GM12878 (cell line): ENCODE measurements around the gene CAMK2G. TPM values are rescaled to one million over a fixed set of nuclear protein-coding genes. Genes with fewer than 3 reads are reported as not detected.
A peak's percentile ranks its signal among the peaks of the same experiment; 100 is the strongest.

Experiments used
- ATAC-seq: fragments of 200-7000 bp; cut with Tn5 transposase; 3 replicates; pipeline ENCODE4 v1.9.1; 2020; ENCODE audit warnings: mild to moderate bottlenecking, moderate library complexity
- BruUV-seq: library from RNA; stranded (reverse); fragments of 400-500 nt; replicated peaks from 2 replicates; lab custom pipeline; 2021; lab: Mats Ljungman, UMichigan
- CTCF ChIA-PET: fragments of 300-600 bp; sonication (Branson Sonifier 250); formaldehyde crosslinking; extraction: SDS; loops from one replicate; lab custom pipeline; 2021; ENCODE audit warnings: inconsistent platforms; lab: Yijun Ruan, JAX
- POLR2A ChIA-PET: fragments of 350-600 bp; formaldehyde crosslinking; extraction: SDS; loops from one replicate; lab custom pipeline; 2021; ENCODE audit warnings: inconsistent platforms; lab: Charles Lee
- RAD21 ChIA-PET: fragments of 300-600 bp; sonication (Branson Sonifier 250); formaldehyde crosslinking; loops from one replicate; lab custom pipeline; 2023; ENCODE audit warnings: antibody characterized with exemption; ENCODE audit not compliant: unreplicated experiment; lab: Charles Lee
- SMC1A ChIA-PET: fragments of 300-600 bp; sonication (Branson Sonifier 250); formaldehyde crosslinking; loops from one replicate; lab custom pipeline; 2023; ENCODE audit not compliant: unreplicated experiment, uncharacterized antibody; lab: Charles Lee
- DNase-seq: peaks from one replicate; pipeline ENCODE4 v3.0.0-alpha.2; 2011; ENCODE audit warnings: low read depth, low spot score
- FAIRE-seq: peaks from 3 replicates; lab custom pipeline; 2011; peaks lifted over from hg19 to GRCh38; lab: Jason Lieb, UNC
- H2AFZ ChIP-seq: 2 replicates; pipeline ENCODE4 v1.6.0; 2011; ENCODE audit warnings: low read depth, low read length, control low read depth; ENCODE audit not compliant: control insufficient read depth
- H3K27ac ChIP-seq: 2 replicates; pipeline ENCODE4 v1.5.1; 2011; ENCODE audit warnings: control low read depth; ENCODE audit not compliant: control insufficient read depth, insufficient read depth
- H3K27me3 ChIP-seq, 2 experiments: replicated peaks in 1 of 2; 2 replicates each; pipeline versions ENCODE4 v1.6.0 to v1.6.1; 2011; ENCODE audit warnings: low read length in 1 of 2; ENCODE audit not compliant: control insufficient read depth in 2 of 2, insufficient read depth in 2 of 2
- H3K36me3 ChIP-seq, 2 experiments: 2 replicates each; pipeline ENCODE4 v1.5.1; 2011; ENCODE audit warnings: low read length in 1 of 2; ENCODE audit not compliant: control insufficient read depth in 2 of 2, insufficient read depth in 2 of 2
- H3K4me1 ChIP-seq: 2 replicates; pipeline ENCODE4 v1.6.1; 2011; ENCODE audit warnings: mild to moderate bottlenecking, low read length, moderate library complexity, mixed read lengths; ENCODE audit not compliant: control insufficient read depth, insufficient read depth
- H3K4me2 ChIP-seq: 2 replicates; pipeline ENCODE4 v1.6.0; 2011; ENCODE audit warnings: control low read depth; ENCODE audit not compliant: control insufficient read depth, insufficient read depth
- H3K4me3 ChIP-seq: fragments of 200-600 bp; sonication (generic); 2 replicates; pipeline ENCODE4 v1.5.1; 2016
- H3K79me2 ChIP-seq: 2 replicates; pipeline ENCODE4 v1.6.0; 2011; ENCODE audit warnings: low read length; ENCODE audit not compliant: control insufficient read depth, insufficient read depth
- H3K9ac ChIP-seq: 2 replicates; pipeline ENCODE4 v1.8.0; 2011; ENCODE audit warnings: low read length, control low read depth, mixed read lengths; ENCODE audit not compliant: control insufficient read depth, insufficient read depth
- H3K9me3 ChIP-seq: replicated peaks from 3 replicates; pipeline ENCODE4 v1.5.1; 2011; ENCODE audit warnings: mild to moderate bottlenecking, low read length; ENCODE audit not compliant: control insufficient read depth, insufficient read depth
- H4K20me1 ChIP-seq: 2 replicates; pipeline ENCODE4 v1.6.0; 2011; ENCODE audit not compliant: control insufficient read depth, insufficient read depth
- BACH1 ChIP-seq: fragments of 450-650 bp; IDR thresholded peaks from 2 replicates; pipeline ENCODE4 v1.6.1; 2017; ENCODE audit warnings: mild to moderate bottlenecking, borderline replicate concordance
- EGR1 ChIP-seq, 2 experiments: IDR thresholded peaks; 1 replicate in 1 of 2; 2 replicates in 1 of 2; pipeline ENCODE4 v1.6.1; 2011 to 2012; ENCODE audit warnings: low read depth in 2 of 2, low read length in 2 of 2, borderline replicate concordance in 1 of 2, mild to moderate bottlenecking in 1 of 2, moderate library complexity in 1 of 2
- EZH2 ChIP-seq: IDR thresholded peaks from 2 replicates; pipeline ENCODE4 v1.6.1; 2012; ENCODE audit warnings: low read depth, mild to moderate bottlenecking, control low read depth, inconsistent platforms, low read length, borderline replicate concordance; ENCODE audit not compliant: control insufficient read depth
- FOXM1 ChIP-seq: IDR thresholded peaks from 2 replicates; pipeline ENCODE4 v1.6.1; 2012; ENCODE audit warnings: low read depth, mild to moderate bottlenecking, inconsistent platforms, low read length, moderate library complexity
- IRF4 ChIP-seq: IDR thresholded peaks from 2 replicates; pipeline ENCODE4 v1.6.1; 2011; ENCODE audit warnings: low read depth, low read length
- POLR2AphosphoS5 ChIP-seq: IDR thresholded peaks from 2 replicates; pipeline ENCODE4 v1.6.1; 2011; ENCODE audit warnings: mild to moderate bottlenecking, low read length, inconsistent platforms
- SIN3A ChIP-seq: IDR thresholded peaks from 2 replicates; pipeline ENCODE4 v1.6.1; 2012; ENCODE audit warnings: low read depth, low read length, improper control_type of control experiment
- SMAD5 ChIP-seq: IDR thresholded peaks from 2 replicates; pipeline ENCODE4 v1.6.1; 2016; ENCODE audit warnings: antibody characterized with exemption, low read depth
- SMC3 ChIP-seq: IDR thresholded peaks from 2 replicates; pipeline ENCODE4 v1.6.1; 2011; ENCODE audit warnings: low read length, improper control_type of control experiment, borderline replicate concordance
- TAF1 ChIP-seq: IDR thresholded peaks from 2 replicates; pipeline ENCODE4 v1.6.1; 2011; ENCODE audit warnings: mild to moderate bottlenecking, low read depth, low read length, borderline replicate concordance
- ZBED1 ChIP-seq: IDR thresholded peaks from 2 replicates; pipeline ENCODE4 v1.6.1; 2016; ENCODE audit warnings: borderline replicate concordance
- ZNF384 ChIP-seq: IDR thresholded peaks from 2 replicates; pipeline ENCODE4 v1.6.1; 2012; ENCODE audit warnings: low read depth, mild to moderate bottlenecking, low read length, improper control_type of control experiment, borderline replicate concordance
- WGBS: methylation state at CpG from one replicate; pipeline ENCODE4 v1.1.6; 2016; ENCODE audit warnings: low lambda C conversion rate; ENCODE audit not compliant: insufficient replicate concordance, insufficient coverage; ENCODE audit errors: missing lambda C conversion rate; 5-methylcytosine and 5-hydroxymethylcytosine counted together
- in situ Hi-C: fragments of 300-500 bp; cut with MboI; formaldehyde crosslinking; loops from 9 replicates; pipeline ENCODE4 v1.14.3; 2018; ENCODE audit warnings: mixed read lengths
- intact Hi-C: fragments of 100-400 bp; cut with micrococcal nuclease; formaldehyde crosslinking; loops from one replicate; pipeline ENCODE4 v1.14.2; 2022; ENCODE audit not compliant: unreplicated experiment
- polyA plus RNA-seq, 11 experiments: library from polyadenylated mRNA; depleted of rRNA in 4 of 11; unstranded in 6 of 11; stranded (reverse) in 5 of 11; fragments of >200 nt; fragmentation: Nextera tagmentation in 4 of 11; fragmentation: Illumina TruSeq in 1 of 11; extraction: Ambion mirVana in 4 of 11; extraction: Trizol in 1 of 11; gene quantifications; 1 replicate in 1 of 11; 2 replicates in 10 of 11; pipeline versions ENCODE4 v1.2.1 to v1.2.3, GENCODE V29; 2011 to 2016; ENCODE audit warnings: inconsistent platforms in 2 of 11, missing spikeins in 2 of 11, low read depth in 1 of 11
- total RNA-seq, 4 experiments: library from RNA; depleted of rRNA in 3 of 4; stranded (reverse); fragments of >200 nt in 3 of 4; fragmentation: Illumina TruSeq in 1 of 4; extraction: Trizol in 1 of 4; gene quantifications; 2 replicates each; pipeline versions ENCODE4 v1.2.1 to v1.2.3, GENCODE V29; 2013 to 2021
- TF ChIP-seq, protein P1 (sequence below): fragments of 450-650 bp; IDR thresholded peaks from 2 replicates; pipeline ENCODE4 v1.6.1; 2017; ENCODE audit warnings: borderline replicate concordance
- TF ChIP-seq, protein P2 (sequence below): IDR thresholded peaks from 2 replicates; pipeline ENCODE4 v1.6.1; 2012; ENCODE audit warnings: improper control_type of control experiment, low read depth, low read length; ENCODE audit not compliant: insufficient replicate concordance

CAMK2G gene
- total and polyA plus RNA-seq, 10 of the 15 experiments (the other 5 are each of a cell fraction or from before 2014, with no cell fraction given) = 5.5 to 24.3 (median 16.9) TPM

DNA sequence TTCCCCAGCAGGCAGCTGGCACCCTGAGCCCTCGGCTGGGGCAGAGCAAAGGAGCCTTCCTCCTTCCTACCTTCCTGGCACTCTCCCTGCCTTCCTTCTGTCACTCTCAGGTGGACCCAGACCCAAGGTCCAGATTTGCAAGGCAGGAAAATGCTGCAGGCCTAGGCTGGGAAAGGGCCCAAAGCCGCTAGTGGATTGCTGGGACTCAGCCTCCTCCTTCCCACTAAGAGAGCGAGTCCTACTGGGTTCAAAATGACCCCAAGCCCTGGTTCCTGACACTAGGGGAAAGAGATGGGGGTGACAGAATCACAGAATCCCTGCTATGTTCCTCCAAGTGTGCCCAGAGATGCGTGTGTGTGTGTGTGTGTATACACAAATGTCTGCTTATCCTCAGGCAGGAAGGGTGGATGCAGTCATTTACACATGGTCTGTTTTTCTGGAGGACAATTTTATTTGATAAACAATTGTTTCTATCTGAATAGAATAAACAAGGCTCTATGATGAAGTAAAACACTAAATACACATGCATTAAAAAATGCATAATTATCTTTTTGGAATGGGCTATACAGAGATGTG is 35.3 kb upstream of the CAMK2G start (continued):
- no peak for TF ChIP-seq POLR2AphosphoS5

DNA sequence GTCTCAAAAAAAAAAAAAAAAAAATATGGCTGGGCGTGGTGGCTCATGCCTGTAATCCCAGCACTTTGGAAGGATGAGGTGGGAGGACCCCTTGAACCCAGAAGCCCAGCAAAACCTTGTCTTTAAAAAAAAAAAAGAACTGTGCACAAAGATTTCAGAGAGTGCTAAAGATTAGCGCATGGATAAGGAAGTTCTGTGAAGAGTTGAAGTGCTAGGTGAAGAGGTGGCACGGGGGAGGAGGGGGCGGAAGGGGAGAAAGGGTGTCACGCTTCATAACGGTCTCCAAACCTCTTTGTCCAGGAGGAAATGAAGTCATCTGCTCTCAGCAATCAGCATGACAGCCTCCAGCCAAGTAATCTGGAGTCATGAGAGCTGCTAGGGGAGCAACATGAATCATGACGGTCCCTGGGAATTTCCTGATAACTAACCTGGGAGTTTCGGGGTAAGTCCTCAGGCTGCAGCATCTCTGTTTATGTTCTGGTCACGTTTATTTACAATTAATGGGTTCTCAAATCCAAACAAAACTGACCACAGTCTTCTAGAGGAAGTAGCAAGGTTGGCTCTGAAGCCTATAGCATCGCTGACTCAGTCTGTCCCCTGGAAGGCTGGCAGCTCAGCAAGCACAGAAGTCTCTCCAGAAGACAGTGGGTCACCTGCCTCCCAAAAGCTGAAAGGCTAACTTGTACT is 34.6 kb upstream of the CAMK2G start:
- Histone ChIP-seq H3K27me3 (peaks cover 0 to 7% of the 10 kb centered on the region in 2 experiments; a peak in 3 of 4 replicates), H3K27ac (no peak overlapping the region), H3K4me3 (no peak overlapping the region), H3K4me2 (peak overlapping the region; percentile 53), H3K79me2 (no peaks in the 10 kb centered on the region), H3K9ac (no peak overlapping the region), H4K20me1 (0 out of 2 replicates have a peak, but pooled peaks cover 4% of the 10 kb centered on the region), H3K4me1 (peaks cover 18% of the 10 kb centered on the region), H3K36me3 (no peaks in the 10 kb centered on the region), H2AFZ (peak overlapping the region; percentile 33; the same call in 1 of the 2 replicates), H3K9me3 (no peaks in the 10 kb centered on the region)
- intact Hi-C loops = no loop called here
- ATAC-seq (peak; percentile 70), DNase-seq (peak; percentile 63), FAIRE-seq (peak; percentile 87)
- WGBS = 2% methylated on average over 9 of the region's 10 CpGs
- POLR2A ChIA-PET = interaction anchor here (0.6 to 1.8 kb wide), 8 partner anchors 10 to 114 kb away, joined by 3 to 10 read pairs (median 5); no protein-coding TSS in a partner anchor
- in situ Hi-C loops = no loop called here
- BruUV-seq = no TSS peak
- SMC1A ChIA-PET = interaction anchor here (1.0 to 4.6 kb wide), 6 partner anchors 9 to 31 kb away, joined by 3 to 21 read pairs (median 12); no protein-coding TSS in a partner anchor
- CTCF ChIA-PET = interaction anchor here (1.1 to 7.1 kb wide), 7 partner anchors 11 to 59 kb away, joined by 4 to 40 read pairs (median 10); no protein-coding TSS in a partner anchor
- RAD21 ChIA-PET = interaction anchor here (0.8 to 5.4 kb wide), 7 partner anchors 10 to 84 kb away, joined by 3 to 54 read pairs (median 11); no protein-coding TSS in a partner anchor
- TF ChIP-seq TAF1 (0 out of 2 replicates have a peak, but pooled peaks have one; percentile 31), ZNF384 (peak; percentile 16; the same call in 1 of the 2 replicates), ZBED1 (no peak), BACH1 (peak; percentile 14; the same call in 1 of the 2 replicates), IRF4 (no peak), EZH2 (no peak), SMC3 (no peak), EGR1 (IDR thresholded peaks at IDR 0.05; ENCODE audit: borderline replicate concordance in 1 of 2, low read depth in 2 of 2, low read length in 2 of 2) (peak in 1 of 2 experiments; percentile 95; a peak in 2 of 3 replicates), SIN3A (no peak), FOXM1 (peak; percentile 80; the same call in 1 of the 2 replicates), SMAD5 (no peak)
- TF ChIP-seq, protein P1, sequence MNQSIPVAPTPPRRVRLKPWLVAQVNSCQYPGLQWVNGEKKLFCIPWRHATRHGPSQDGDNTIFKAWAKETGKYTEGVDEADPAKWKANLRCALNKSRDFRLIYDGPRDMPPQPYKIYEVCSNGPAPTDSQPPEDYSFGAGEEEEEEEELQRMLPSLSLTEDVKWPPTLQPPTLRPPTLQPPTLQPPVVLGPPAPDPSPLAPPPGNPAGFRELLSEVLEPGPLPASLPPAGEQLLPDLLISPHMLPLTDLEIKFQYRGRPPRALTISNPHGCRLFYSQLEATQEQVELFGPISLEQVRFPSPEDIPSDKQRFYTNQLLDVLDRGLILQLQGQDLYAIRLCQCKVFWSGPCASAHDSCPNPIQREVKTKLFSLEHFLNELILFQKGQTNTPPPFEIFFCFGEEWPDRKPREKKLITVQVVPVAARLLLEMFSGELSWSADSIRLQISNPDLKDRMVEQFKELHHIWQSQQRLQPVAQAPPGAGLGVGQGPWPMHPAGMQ = no peak
- TF ChIP-seq, protein P2, sequence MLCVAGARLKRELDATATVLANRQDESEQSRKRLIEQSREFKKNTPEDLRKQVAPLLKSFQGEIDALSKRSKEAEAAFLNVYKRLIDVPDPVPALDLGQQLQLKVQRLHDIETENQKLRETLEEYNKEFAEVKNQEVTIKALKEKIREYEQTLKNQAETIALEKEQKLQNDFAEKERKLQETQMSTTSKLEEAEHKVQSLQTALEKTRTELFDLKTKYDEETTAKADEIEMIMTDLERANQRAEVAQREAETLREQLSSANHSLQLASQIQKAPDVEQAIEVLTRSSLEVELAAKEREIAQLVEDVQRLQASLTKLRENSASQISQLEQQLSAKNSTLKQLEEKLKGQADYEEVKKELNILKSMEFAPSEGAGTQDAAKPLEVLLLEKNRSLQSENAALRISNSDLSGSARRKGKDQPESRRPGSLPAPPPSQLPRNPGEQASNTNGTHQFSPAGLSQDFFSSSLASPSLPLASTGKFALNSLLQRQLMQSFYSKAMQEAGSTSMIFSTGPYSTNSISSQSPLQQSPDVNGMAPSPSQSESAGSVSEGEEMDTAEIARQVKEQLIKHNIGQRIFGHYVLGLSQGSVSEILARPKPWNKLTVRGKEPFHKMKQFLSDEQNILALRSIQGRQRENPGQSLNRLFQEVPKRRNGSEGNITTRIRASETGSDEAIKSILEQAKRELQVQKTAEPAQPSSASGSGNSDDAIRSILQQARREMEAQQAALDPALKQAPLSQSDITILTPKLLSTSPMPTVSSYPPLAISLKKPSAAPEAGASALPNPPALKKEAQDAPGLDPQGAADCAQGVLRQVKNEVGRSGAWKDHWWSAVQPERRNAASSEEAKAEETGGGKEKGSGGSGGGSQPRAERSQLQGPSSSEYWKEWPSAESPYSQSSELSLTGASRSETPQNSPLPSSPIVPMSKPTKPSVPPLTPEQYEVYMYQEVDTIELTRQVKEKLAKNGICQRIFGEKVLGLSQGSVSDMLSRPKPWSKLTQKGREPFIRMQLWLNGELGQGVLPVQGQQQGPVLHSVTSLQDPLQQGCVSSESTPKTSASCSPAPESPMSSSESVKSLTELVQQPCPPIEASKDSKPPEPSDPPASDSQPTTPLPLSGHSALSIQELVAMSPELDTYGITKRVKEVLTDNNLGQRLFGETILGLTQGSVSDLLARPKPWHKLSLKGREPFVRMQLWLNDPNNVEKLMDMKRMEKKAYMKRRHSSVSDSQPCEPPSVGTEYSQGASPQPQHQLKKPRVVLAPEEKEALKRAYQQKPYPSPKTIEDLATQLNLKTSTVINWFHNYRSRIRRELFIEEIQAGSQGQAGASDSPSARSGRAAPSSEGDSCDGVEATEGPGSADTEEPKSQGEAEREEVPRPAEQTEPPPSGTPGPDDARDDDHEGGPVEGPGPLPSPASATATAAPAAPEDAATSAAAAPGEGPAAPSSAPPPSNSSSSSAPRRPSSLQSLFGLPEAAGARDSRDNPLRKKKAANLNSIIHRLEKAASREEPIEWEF = no peak
